Panc1 (cell line): Measurements from ENCODE around the gene CACNG6.

Source experiments
- POLR2AphosphoS5 ChIP-seq: IDR thresholded peaks from 2 replicates; pipeline ENCODE4 v1.6.1; 2012; ENCODE audit warnings: mild to moderate bottlenecking, low read depth, low read length, moderate library complexity
- REST ChIP-seq, 2 experiments: IDR thresholded peaks; 2 replicates each; pipeline ENCODE4 v1.6.1; 2011 to 2012; ENCODE audit warnings: low read depth in 2 of 2, control low read depth in 1 of 2, low read length in 1 of 2, mild to moderate bottlenecking in 1 of 2, moderate library complexity in 1 of 2; ENCODE audit not compliant: insufficient read depth in 1 of 2
- TCF7L2 ChIP-seq: IDR thresholded peaks from 2 replicates; pipeline ENCODE4 v1.6.1; 2011; ENCODE audit warnings: mild to moderate bottlenecking, low read depth, low read length, inconsistent platforms
- TF ChIP-seq, protein P1 (sequence below): fragments of 450-650 bp; IDR thresholded peaks from 2 replicates; pipeline ENCODE4 v1.5.1; 2017; ENCODE audit warnings: mild to moderate bottlenecking

DNA sequence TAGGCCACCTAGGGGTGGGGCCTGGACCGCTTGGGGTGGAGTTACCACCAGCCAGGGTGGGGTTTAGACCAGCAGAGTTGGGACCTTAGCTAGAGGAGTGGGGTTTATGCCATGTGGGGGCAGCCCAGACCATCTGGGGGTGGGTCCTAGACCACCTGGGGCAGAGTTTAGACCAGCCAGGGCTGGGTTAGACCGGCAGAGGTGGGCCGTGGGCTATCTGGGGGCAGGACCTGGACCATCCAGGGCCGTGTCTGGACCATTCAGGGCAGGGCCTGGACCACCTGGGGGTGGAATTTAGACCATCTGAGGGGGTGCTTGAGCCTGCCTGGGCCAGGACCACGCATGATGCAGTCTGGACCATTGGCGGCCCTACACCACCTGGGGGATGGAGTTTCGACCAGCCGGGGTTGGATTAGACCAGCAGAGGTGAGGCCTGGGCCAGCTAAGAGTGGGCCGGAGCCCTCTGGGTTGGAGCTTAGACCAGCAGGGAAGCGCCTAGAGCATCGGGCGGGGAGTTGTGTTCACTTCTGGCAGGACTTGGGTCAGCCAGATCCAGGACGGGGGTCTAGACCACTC lies 10.0 kb upstream of the CACNG6 start:
- TF ChIP-seq, protein P1, sequence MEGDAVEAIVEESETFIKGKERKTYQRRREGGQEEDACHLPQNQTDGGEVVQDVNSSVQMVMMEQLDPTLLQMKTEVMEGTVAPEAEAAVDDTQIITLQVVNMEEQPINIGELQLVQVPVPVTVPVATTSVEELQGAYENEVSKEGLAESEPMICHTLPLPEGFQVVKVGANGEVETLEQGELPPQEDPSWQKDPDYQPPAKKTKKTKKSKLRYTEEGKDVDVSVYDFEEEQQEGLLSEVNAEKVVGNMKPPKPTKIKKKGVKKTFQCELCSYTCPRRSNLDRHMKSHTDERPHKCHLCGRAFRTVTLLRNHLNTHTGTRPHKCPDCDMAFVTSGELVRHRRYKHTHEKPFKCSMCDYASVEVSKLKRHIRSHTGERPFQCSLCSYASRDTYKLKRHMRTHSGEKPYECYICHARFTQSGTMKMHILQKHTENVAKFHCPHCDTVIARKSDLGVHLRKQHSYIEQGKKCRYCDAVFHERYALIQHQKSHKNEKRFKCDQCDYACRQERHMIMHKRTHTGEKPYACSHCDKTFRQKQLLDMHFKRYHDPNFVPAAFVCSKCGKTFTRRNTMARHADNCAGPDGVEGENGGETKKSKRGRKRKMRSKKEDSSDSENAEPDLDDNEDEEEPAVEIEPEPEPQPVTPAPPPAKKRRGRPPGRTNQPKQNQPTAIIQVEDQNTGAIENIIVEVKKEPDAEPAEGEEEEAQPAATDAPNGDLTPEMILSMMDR = no peak
- TF ChIP-seq TCF7L2 = no peak
- peak; percentile 27; the same call in 1 of the 2 replicates for TF ChIP-seq POLR2AphosphoS5
- TF ChIP-seq REST (IDR thresholded peaks at IDR 0.05; ENCODE audit: insufficient read depth in 1 of 2, low read depth in 2 of 2, low read length in 1 of 2) = no peak; a peak in 1 of 4 replicates
